Vagina (tissue), 2 donors: ENCODE results near the gene SEPHS1.

Experiments
- CTCF ChIP-seq, 3 experiments: fragments of 450-650 bp in 2 of 3; fragments of 200-600 bp in 1 of 3; sonication (generic) in 1 of 3; IDR thresholded peaks; one replicate each; pipeline ENCODE4 v1.5.1; 2017 to 2019; ENCODE audit warnings: antibody characterized with exemption in 3 of 3, mild to moderate bottlenecking in 2 of 3, moderate library complexity in 2 of 3
- POLR2A ChIP-seq, 2 donors: fragments of 450-650 bp; IDR thresholded peaks; one replicate each; pipeline ENCODE4 v1.6.1; 2017; ENCODE audit warnings: antibody characterized with exemption in 2 of 2, mild to moderate bottlenecking in 2 of 2, moderate library complexity in 2 of 2
- POLR2AphosphoS5 ChIP-seq, 2 donors: sonication (generic); formaldehyde crosslinking; IDR thresholded peaks; one replicate each; pipeline ENCODE4 v1.9.0; 2017; ENCODE audit warnings: antibody characterized with exemption in 2 of 2, mild to moderate bottlenecking in 2 of 2, low read depth in 1 of 2; ENCODE audit not compliant: insufficient read depth in 1 of 2

GRCh38 chr10:13329565-13329964 lies 18.5 kb downstream of the SEPHS1 start:
- TF ChIP-seq POLR2A (IDR thresholded peaks at IDR 0.05): no peak
- TF ChIP-seq CTCF (IDR thresholded peaks at IDR 0.05): no peak
- TF ChIP-seq POLR2AphosphoS5 (IDR thresholded peaks at IDR 0.05; ENCODE audit: insufficient read depth in 1 of 2, low read depth in 1 of 2): no peak
